Esophagus muscularis mucosa (tissue), 3 donors: Measurements from ENCODE around the gene MMP24.
"Not testable (repeated sequence)": the region's sequence is repeated elsewhere in the genome, so short reads cannot be mapped to it uniquely, and the experiment has no call there.

Experiments
- POLR2AphosphoS5 ChIP-seq, 2 donors: sonication (generic); formaldehyde crosslinking; IDR thresholded peaks; one replicate each; pipeline ENCODE4 v1.6.1; 2017; ENCODE audit warnings: antibody characterized with exemption in 2 of 2
- TF ChIP-seq, protein P1 (sequence below), 3 experiments: fragments of 200-600 bp in 2 of 3; fragments of 450-650 bp in 1 of 3; sonication (generic) in 2 of 3; IDR thresholded peaks; one replicate each; pipeline ENCODE4 v1.5.1; 2017 to 2019; ENCODE audit warnings: antibody characterized with exemption in 3 of 3, mild to moderate bottlenecking in 2 of 3, moderate library complexity in 1 of 3

DNA sequence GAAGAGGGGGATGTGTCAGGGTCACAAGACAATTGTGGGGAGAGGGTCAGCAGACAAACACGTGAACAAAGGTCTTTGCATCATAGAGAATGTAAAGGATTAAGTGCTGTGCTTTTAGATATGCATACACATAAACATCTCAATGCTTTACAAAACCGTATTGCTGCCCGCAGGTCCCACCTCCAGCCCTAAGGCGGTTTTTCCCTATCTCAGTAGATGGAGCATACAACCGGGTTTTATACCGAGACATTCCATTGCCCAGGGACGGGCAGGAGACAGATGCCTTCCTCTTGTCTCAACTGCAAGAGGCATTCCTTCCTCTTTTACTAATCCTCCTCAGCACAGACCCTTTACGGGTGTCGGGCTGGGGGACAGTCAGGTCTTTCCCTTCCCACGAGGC lies 35.8 kb downstream of the MMP24 start:
- TF ChIP-seq, protein P1, sequence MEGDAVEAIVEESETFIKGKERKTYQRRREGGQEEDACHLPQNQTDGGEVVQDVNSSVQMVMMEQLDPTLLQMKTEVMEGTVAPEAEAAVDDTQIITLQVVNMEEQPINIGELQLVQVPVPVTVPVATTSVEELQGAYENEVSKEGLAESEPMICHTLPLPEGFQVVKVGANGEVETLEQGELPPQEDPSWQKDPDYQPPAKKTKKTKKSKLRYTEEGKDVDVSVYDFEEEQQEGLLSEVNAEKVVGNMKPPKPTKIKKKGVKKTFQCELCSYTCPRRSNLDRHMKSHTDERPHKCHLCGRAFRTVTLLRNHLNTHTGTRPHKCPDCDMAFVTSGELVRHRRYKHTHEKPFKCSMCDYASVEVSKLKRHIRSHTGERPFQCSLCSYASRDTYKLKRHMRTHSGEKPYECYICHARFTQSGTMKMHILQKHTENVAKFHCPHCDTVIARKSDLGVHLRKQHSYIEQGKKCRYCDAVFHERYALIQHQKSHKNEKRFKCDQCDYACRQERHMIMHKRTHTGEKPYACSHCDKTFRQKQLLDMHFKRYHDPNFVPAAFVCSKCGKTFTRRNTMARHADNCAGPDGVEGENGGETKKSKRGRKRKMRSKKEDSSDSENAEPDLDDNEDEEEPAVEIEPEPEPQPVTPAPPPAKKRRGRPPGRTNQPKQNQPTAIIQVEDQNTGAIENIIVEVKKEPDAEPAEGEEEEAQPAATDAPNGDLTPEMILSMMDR (IDR thresholded peaks at IDR 0.05), result not testable (repeated sequence)
- not testable (repeated sequence) for TF ChIP-seq POLR2AphosphoS5 (IDR thresholded peaks at IDR 0.05)
